GM21423 (cell line): ENCODE data around the gene CCDC191.

Source experiments
- ATAC-seq: cut with Tn5 transposase; IDR thresholded peaks from one replicate; pipeline ENCODE4 v1.9.1; 2021; ENCODE audit warnings: mild to moderate bottlenecking, moderate library complexity; ENCODE audit not compliant: unreplicated experiment

CCDC191 gene

GRCh38 chr3:114060906-114061655 lies 4.8 kb upstream of the CCDC191 start:
- ATAC-seq: no peak

- ATAC-seq: no peak
Measured at GRCh38 chr3:114058646-114059045, 2.3 kb upstream of the CCDC191 start.

GRCh38 chr3:114057011-114057347 lies 653 bp upstream of the CCDC191 start:
- peak; percentile 5 for ATAC-seq

GRCh38 chr3:114052216-114052615 lies 4.1 kb downstream of the CCDC191 start:
- ATAC-seq: no peak

- no peak for ATAC-seq
Measured at GRCh38 chr3:114043205-114043604, 13.1 kb downstream of the CCDC191 start.

GRCh38 chr3:114035896-114036295 lies 20.4 kb downstream of the CCDC191 start:
- no peak for ATAC-seq

DNA sequence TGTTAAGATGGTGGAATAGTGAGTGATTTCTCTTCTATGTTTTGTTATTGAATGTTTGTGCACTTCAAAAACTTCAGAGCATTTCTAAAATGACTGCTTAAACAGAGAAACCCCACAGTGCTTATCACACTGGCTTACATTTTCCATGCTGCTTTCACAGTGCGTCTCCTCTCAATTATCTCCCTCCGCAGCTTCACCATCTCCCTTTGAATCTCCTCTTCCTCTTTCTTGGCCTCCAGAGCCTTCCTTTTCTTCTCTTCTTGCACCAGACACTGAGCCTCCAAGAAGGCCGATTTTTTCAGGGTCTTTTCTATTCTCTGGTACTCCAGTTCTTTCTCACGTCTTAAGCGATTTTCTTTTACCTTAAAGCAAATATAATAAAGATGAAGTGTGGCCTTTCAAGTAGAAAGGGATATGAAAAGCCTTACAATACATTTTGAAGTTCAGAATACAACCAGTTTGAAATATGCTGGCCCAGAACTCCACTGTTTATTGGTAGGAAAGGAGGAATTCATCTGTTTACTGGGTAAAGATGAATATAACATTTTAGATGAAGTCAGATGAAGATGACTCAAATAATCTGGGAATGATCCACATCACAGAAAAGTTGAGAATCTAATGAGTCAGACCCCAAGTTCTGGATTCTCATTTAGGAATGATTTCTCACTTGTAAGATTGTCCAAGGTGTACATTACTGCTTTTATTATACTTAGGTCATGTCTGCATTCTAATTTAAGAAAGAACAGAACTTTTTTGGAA lies 21.4 kb downstream of the CCDC191 start:
- ATAC-seq: no peak

DNA sequence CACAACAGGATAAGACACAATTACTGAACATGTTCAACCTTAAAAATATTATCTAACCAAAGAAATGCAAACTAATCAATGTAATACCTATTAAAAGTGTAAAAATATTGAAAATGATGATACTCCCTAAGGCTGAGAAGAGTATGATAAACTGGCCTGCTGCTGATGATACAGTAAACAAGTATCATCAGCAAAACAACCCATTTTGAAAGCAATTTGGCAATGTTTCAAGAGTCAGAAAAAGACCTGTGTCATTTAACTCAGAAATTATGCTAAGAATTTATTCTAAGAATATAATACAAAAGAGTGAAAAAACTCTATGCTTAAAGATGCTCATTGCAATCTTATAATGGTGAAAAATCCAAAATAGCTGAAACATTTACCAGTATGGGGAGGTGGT lies 22.1 kb downstream of the CCDC191 start:
- ATAC-seq: no peak

DNA sequence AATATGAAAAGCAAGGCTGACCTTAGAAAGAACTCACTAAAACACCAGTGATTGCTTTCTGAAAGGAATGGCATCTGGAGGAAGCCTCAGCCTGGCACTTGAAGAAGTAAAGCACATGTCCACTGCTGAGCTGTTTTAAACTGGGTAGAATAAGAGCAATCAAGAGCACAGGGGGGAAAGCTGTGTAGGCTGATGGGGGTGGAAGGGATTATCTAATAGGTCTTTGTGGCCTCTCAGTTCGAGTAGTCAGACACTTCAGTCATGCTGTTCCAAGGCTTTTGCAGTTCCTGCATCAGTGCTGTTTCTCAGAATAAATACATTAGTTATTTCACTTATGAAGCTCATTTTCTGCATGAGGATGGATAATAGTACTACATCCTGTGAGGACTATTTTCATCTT lies 22.6 kb downstream of the CCDC191 start:
- no peak for ATAC-seq

DNA sequence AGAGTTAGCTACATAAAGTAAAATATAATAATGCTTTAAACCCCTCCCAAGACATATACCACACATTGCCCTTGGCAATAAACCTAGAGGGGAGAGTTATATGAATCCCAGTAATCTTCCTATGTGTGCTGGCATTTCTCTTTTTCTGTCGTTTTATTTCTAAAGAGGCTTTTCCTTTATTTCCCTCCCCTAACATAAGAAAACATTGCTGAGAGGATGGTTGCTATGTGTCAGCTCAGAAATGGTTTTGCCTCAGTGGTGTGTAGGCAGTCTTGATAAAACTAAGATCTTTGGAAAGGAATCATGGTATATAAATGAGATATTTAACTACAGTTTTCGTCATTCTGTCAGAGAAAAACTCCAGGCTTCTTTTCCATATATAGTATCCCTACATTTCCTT lies 30.0 kb downstream of the CCDC191 start:
- no peak for ATAC-seq

DNA sequence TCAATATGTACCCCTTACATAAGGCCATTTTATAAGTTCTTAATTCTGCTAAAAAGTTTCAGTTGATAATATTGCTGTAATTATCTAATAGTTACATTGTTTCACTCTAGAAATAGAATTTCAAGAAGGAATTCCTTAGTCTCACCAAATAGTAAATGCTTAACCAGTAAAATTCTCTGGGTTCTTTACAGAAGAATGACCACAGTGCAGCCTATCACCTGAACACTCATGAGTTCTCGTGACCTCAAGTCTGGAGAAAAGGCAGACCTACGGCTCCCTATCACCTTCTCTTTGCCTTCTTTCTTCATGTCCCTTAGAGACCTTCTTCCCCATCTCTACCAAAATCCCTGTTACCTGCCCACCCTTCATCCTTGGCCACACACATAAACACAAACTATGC lies 30.9 kb downstream of the CCDC191 start:
- ATAC-seq: no peak

GRCh38 chr3:114022145-114022802 lies 34.1 kb downstream of the CCDC191 start:
- ATAC-seq: no peak

GRCh38 chr3:114020907-114021306 lies 35.4 kb downstream of the CCDC191 start:
- ATAC-seq: no peak

- ATAC-seq: no peak
Measured at GRCh38 chr3:114019486-114019885, 36.8 kb downstream of the CCDC191 start.

- ATAC-seq: no peak
Measured at GRCh38 chr3:114014211-114014610, 42.1 kb downstream of the CCDC191 start.

DNA sequence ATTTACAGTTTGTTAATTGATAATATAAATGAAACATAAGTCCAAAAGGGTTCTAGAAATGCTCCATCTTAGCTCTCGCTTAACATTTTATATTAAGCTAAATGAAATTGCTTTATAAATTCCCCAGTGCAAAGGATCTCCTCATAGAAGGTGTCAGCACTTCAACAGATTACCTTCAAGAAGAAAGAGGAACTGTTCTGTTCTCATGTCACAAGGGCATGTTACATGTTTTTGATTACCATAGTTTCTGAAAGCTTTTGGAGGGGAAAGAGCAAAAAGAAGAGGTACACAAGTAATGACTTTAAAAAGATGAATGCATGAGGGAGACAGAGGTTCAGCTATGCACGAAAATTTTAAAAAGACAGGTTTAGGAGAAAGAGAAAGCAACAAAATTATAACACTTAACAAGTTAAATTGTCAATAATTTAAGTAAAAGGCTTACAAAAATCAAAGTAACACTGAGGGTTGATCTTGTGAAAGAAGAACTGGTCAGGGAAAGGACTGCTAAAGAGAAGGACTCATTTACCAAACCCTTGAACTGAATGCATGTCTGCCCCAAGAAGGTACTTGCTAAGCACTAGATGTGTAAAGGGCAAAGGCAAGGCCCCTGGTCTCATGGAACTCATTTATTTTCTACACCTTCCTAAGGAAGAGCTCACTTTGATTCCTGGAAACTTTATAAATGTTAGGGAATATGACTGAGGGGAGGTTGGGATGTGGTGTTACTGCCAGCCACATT lies 45.1 kb downstream of the CCDC191 start:
- ATAC-seq: peak; percentile 70

- peak; percentile 97 for ATAC-seq
Measured at GRCh38 chr3:114005481-114005880, 50.8 kb downstream of the CCDC191 start.

- no peak for ATAC-seq
Measured at GRCh38 chr3:113985541-113985940, 70.8 kb downstream of the CCDC191 start.

- ATAC-seq: no peak
Measured at GRCh38 chr3:113983544-113983943, 72.8 kb downstream of the CCDC191 start.

GRCh38 chr3:113981803-113982202 lies 74.5 kb downstream of the CCDC191 start:
- ATAC-seq: no peak

- no peak for ATAC-seq
Measured at GRCh38 chr3:113979916-113980315, 76.4 kb downstream of the CCDC191 start.
